ENCODE data around the gene KRT83. TPM values are rescaled to one million over a fixed set of nuclear protein-coding genes. Genes with fewer than 3 reads are reported as not detected.
A peak's percentile ranks its signal among the peaks of the same experiment; 100 is the strongest.
"Not testable (repeated sequence)": the region's sequence is repeated elsewhere in the genome, so short reads cannot be mapped to it uniquely, and the experiment has no call there.

KRT83 gene
- total RNA-seq, 1 experiment from 2014 or later = not detected

DNA sequence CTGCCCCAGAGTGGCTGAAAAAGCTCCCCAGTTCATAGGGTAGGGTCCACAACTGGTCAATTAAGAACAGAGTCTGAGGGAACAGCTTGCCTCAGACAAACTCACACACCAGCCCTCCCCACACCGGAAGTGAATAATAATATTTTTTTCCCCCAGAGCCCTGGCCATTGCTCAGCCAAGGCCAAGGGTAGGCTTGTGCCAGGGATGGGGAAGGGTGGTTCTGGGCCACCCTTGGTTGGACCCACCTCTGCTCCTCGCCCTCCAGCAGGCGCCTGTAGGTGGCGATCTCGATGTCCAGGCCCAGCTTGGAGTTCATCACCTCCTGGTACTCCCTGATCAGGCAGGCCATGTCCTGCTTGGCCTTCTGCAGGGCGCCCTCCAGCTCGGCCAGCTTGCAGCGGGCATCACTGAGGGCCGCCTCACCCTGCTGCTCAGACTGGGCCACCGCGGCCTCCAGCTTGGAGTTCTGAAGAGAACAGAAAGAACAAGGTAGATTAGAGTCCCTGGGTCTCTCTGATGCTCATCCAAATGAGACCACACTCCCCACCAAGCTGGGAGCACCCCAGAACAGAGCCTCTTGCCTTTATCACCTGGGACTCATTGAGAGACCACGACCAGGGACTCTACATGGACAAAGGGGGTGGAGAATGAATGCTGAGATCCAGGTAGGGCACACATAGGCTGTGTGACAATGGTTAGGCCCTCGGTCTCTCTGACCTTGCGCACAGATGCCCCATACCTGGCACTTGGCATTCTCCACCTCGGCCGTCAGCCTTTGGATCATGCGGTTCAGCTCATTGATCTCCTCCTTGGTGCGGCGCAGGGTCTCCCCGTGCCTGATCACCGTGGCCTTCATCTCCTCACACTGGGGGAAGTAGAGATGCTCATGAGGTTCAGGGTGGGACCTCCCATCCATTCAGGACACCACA, 34.1 kb downstream of the KRT83 start:
- H3K27ac ChIP-seq = peak overlapping the region; percentile 22; the same call in 1 of the 2 replicates
- H3K9me3 ChIP-seq (ENCODE audit: insufficient read depth, low read depth); H3K36me3 ChIP-seq (ENCODE audit: low read depth); H3K79me2 ChIP-seq (ENCODE audit: low read depth); BruUV-seq (replicated peaks); DNase-seq; H2AFZ ChIP-seq; intact Hi-C loops (cut with micrococcal nuclease; ENCODE audit: unreplicated experiment); H3K27me3 ChIP-seq (ENCODE audit: insufficient read depth, low read depth); POLR2A ChIA-PET (ENCODE audit: unreplicated experiment); H4K20me1 ChIP-seq (ENCODE audit: insufficient read depth); H3K9me2 ChIP-seq (ENCODE audit: insufficient read depth): not testable (repeated sequence)
- H3K4me3 ChIP-seq = peak overlapping the region; percentile 50; the same call in 1 of the 2 replicates
- CTCF ChIA-PET = interaction anchor here (0.5 kb wide), 1 partner anchor 236 kb away, joined by 9 read pairs; the partner anchor contains the start of gene NR4A1
- peaks cover 25% of the 10 kb centered on the region for H3F3A ChIP-seq (ENCODE audit: insufficient read depth, low read depth)
- peaks cover 46% of the 10 kb centered on the region for H3K4me1 ChIP-seq (replicated peaks; ENCODE audit: insufficient read depth)
- peak overlapping the region; percentile 66 for H3K4me2 ChIP-seq

DNA sequence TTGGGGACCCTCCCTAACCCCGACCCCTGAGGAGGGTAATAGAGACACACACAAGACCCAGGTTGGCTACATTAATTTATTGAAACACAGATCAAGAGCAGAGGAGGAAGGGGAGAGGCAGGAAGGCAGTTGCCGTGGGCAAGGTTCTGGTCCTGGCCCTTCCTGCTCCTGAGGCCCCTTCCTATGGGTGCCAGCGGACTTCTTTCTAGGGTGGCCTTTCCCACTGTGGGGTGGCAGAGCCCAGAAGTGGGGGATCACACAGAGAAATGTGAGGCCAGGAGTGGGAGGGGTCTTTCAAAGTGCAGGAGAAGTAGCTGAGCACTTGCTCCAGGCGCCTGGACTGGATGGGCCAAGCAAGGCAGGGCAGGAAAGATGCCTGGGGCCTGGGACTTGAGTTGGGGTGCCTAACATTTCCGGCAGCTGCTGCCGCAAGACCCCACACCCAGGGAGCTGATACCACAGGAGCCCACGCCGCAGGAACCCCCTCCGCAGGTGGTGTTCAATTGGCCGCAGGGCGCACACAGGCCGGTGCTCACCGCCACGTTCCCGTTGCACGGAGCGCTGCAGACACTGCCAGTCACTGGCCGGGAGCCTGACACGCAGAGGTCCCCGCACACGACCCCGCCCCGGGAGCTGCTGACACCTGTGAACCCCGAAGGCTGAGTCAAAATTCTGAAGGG, 35.2 kb downstream of the KRT83 start:
- ChIA-PET CTCF (interaction anchor here (0.5 kb wide), 1 partner anchor 235 kb away, joined by 9 read pairs; the partner anchor contains the start of gene NR4A1), POLR2A (ENCODE audit: unreplicated experiment) (no interaction called here)
- H3K79me2 ChIP-seq (ENCODE audit: low read depth) = peaks cover 3% of the 10 kb centered on the region; the same call in 1 of the 2 replicates
- 0 out of 2 replicates have a peak overlapping the region, but pooled peaks have one; percentile 50 for H3K27ac ChIP-seq
- no peaks in the 10 kb centered on the region for H3K9me2 ChIP-seq (ENCODE audit: insufficient read depth)
- H3K4me3 ChIP-seq = peak overlapping the region; percentile 50; the same call in 1 of the 2 replicates
- H2AFZ ChIP-seq = no peak overlapping the region
- no peak for DNase-seq
- intact Hi-C loops (cut with micrococcal nuclease; ENCODE audit: unreplicated experiment) = no loop called here
- H3K27me3 ChIP-seq (ENCODE audit: insufficient read depth, low read depth) = no peaks in the 10 kb centered on the region
- H4K20me1 ChIP-seq (ENCODE audit: insufficient read depth) = no peaks in the 10 kb centered on the region
- no peaks in the 10 kb centered on the region for H3K9me3 ChIP-seq (ENCODE audit: insufficient read depth, low read depth)
- no peak for TF ChIP-seq EZH2 (IDR thresholded peaks at IDR 0.05; ENCODE audit: low read depth)
- BruUV-seq (replicated peaks) = no TSS peak
- 0 out of 2 replicates have a peak, but pooled peaks cover 3% of the 10 kb centered on the region for H3K36me3 ChIP-seq (ENCODE audit: low read depth)
- peak overlapping the region; percentile 66 for H3K4me2 ChIP-seq
- H3K4me1 ChIP-seq (replicated peaks; ENCODE audit: insufficient read depth) = peaks cover 57% of the 10 kb centered on the region
- peaks cover 33% of the 10 kb centered on the region for H3F3A ChIP-seq (ENCODE audit: insufficient read depth, low read depth)

DNA sequence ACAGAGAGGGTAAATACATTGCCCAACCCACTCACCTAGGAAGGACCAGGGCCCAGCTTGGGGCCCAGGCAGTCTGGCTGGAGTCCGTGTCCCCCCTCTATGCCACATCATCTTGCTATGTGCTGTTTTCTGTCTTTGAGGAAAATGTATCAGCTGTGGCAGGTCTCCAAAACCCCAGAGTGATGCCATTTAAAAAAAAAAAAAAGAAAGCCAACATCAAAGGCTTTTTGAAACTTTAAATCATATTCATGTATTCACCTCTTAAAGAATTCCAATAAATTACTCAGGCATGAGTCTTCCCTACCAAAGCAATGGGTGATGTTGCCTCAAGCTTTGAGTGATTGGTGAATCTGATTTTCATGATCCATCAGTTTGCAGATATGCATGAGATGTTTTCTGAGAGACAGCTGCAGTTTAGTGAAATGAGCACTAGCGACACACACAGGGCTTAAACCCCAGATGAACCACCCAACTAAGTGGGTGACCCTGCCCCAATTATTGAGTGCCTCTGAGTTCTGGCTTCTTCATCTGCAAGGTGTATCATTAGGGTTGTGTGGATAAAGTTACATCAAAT, 35.9 kb downstream of the KRT83 start:
- H3K9me3 ChIP-seq (ENCODE audit: insufficient read depth, low read depth) = no peaks in the 10 kb centered on the region
- no peaks in the 10 kb centered on the region for H4K20me1 ChIP-seq (ENCODE audit: insufficient read depth)
- intact Hi-C loops (cut with micrococcal nuclease; ENCODE audit: unreplicated experiment) = no loop called here
- no peaks in the 10 kb centered on the region for H3K9me2 ChIP-seq (ENCODE audit: insufficient read depth)
- CTCF ChIA-PET = no interaction called here
- no peak overlapping the region for H2AFZ ChIP-seq
- POLR2A ChIA-PET (ENCODE audit: unreplicated experiment) = no interaction called here
- peaks cover 38% of the 10 kb centered on the region for H3F3A ChIP-seq (ENCODE audit: insufficient read depth, low read depth)
- peak overlapping the region; percentile 66 for H3K4me2 ChIP-seq
- H3K27ac ChIP-seq = peak overlapping the region; percentile 50
- H3K4me1 ChIP-seq (replicated peaks; ENCODE audit: insufficient read depth) = peaks cover 61% of the 10 kb centered on the region
- 0 out of 2 replicates have a peak, but pooled peaks cover 3% of the 10 kb centered on the region for H3K36me3 ChIP-seq (ENCODE audit: low read depth)
- H3K27me3 ChIP-seq (ENCODE audit: insufficient read depth, low read depth) = no peaks in the 10 kb centered on the region
- DNase-seq = peak in 1 of 2 experiments; percentile 83
- BruUV-seq (replicated peaks) = no TSS peak
- H3K4me3 ChIP-seq = no peak overlapping the region
- H3K79me2 ChIP-seq (ENCODE audit: low read depth) = peaks cover 3% of the 10 kb centered on the region; the same call in 1 of the 2 replicates
- TF ChIP-seq, protein P1, sequence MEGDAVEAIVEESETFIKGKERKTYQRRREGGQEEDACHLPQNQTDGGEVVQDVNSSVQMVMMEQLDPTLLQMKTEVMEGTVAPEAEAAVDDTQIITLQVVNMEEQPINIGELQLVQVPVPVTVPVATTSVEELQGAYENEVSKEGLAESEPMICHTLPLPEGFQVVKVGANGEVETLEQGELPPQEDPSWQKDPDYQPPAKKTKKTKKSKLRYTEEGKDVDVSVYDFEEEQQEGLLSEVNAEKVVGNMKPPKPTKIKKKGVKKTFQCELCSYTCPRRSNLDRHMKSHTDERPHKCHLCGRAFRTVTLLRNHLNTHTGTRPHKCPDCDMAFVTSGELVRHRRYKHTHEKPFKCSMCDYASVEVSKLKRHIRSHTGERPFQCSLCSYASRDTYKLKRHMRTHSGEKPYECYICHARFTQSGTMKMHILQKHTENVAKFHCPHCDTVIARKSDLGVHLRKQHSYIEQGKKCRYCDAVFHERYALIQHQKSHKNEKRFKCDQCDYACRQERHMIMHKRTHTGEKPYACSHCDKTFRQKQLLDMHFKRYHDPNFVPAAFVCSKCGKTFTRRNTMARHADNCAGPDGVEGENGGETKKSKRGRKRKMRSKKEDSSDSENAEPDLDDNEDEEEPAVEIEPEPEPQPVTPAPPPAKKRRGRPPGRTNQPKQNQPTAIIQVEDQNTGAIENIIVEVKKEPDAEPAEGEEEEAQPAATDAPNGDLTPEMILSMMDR (conservative IDR thresholded peaks at IDR 0.05) = no peak
- TF ChIP-seq EZH2 (IDR thresholded peaks at IDR 0.05; ENCODE audit: low read depth) = no peak

Measured in PC-9 (cell line).